Mucosa of rectum (tissue), 2 donors: ENCODE results near the gene PARS2.

Experiments used
- H3K27ac ChIP-seq, 2 donors: one replicate each; pipeline ENCODE4 v1.7.0; 2013; ENCODE audit warnings: inconsistent platforms in 2 of 2, low read depth in 2 of 2, low read length in 2 of 2
- H3K27me3 ChIP-seq, 2 donors: one replicate each; pipeline ENCODE4 v1.7.0; 2013; ENCODE audit warnings: low read length in 2 of 2; ENCODE audit not compliant: control insufficient read depth in 2 of 2, insufficient read depth in 2 of 2
- H3K36me3 ChIP-seq, 2 donors: one replicate each; pipeline ENCODE4 v1.7.0; 2013; ENCODE audit warnings: low read length in 2 of 2; ENCODE audit not compliant: control insufficient read depth in 2 of 2, insufficient read depth in 2 of 2
- H3K4me1 ChIP-seq, 2 donors: one replicate each; pipeline ENCODE4 v1.7.0; 2013; ENCODE audit warnings: low read length in 2 of 2, mild to moderate bottlenecking in 1 of 2; ENCODE audit not compliant: control insufficient read depth in 2 of 2, insufficient read depth in 2 of 2
- H3K4me3 ChIP-seq, 2 donors: one replicate each; pipeline ENCODE4 v1.7.0; 2013; ENCODE audit warnings: low read length in 2 of 2
- H3K9ac ChIP-seq, 2 donors: one replicate each; pipeline ENCODE4 v1.7.0; 2013; ENCODE audit warnings: low read length in 2 of 2, low read depth in 1 of 2, mild to moderate bottlenecking in 1 of 2
- H3K9me3 ChIP-seq, 2 donors: one replicate each; pipeline ENCODE4 v1.7.0; 2013; ENCODE audit warnings: low read length in 2 of 2; ENCODE audit not compliant: control insufficient read depth in 2 of 2
- donor health status: healthy.
- donor health status: Normal muscosa, but diverticular disease.

The PARS2 gene

DNA sequence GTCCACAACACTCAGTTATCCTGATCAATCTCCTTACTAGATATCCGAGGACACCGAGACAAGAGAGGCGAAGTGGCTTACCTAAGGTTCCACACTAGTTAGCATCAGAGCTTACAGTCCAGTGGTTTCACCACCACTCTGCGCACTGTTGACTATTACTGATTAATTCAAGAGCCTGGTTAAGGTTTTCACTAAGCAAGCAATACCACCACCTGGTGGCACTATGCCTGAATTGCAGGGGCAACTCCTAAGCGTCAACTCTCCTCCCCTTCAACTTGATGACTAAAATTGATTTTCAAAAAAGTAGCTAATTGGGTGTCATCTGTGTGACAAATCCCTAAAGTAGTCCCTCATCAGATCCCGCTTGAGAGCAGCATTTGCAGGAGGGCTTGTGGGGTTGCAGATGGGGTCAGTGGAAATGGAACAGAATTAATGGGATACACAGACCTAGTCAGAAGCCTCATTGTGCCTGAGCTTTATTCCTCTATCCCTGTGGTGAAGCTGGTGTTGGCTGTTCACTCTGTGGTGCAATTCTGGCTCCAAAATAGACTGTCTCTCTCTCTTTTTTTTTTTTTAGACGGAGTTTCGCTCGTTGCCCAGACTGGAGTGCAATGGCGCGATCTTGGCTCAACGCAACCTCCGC lies 27.7 kb upstream of the PARS2 start:
- Histone ChIP-seq H3K27me3 (no peaks in the 10 kb centered on the region), H3K9me3 (peaks cover 0 to 3% of the 10 kb centered on the region in 2 donors), H3K27ac (no peak overlapping the region), H3K36me3 (peaks cover 24 to 36% of the 10 kb centered on the region in 2 donors), H3K4me3 (no peak overlapping the region), H3K4me1 (peaks cover 40 to 41% of the 10 kb centered on the region in 2 donors), H3K9ac (no peak overlapping the region)

DNA sequence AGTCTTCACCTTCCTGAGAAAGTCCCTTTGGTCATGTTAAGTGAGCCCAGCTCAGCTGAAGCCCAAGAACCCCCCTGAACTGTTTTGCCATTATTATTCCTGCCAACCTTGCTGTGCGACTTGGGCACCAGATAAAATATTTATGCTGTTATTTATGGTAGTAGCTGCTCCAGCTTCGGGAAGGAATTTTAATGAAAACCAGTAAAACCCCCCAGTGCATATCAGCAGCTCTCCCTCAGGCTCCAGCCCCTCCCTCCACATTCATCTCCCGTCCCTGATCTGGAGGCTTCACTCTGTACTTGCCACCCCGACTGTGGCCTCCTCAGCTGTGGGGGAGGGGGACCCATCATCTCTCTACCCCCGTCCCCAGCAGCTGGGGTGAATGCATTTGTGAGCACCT lies 24.1 kb upstream of the PARS2 start:
- Histone ChIP-seq H3K9me3 (peaks cover 0 to 3% of the 10 kb centered on the region in 2 donors), H3K4me3 (no peak overlapping the region), H3K27ac (no peak overlapping the region), H3K27me3 (no peaks in the 10 kb centered on the region), H3K9ac (no peak overlapping the region), H3K4me1 (peaks cover 8% of the 10 kb centered on the region in 2 donors), H3K36me3 (peaks cover 33 to 55% of the 10 kb centered on the region in 2 donors)

DNA sequence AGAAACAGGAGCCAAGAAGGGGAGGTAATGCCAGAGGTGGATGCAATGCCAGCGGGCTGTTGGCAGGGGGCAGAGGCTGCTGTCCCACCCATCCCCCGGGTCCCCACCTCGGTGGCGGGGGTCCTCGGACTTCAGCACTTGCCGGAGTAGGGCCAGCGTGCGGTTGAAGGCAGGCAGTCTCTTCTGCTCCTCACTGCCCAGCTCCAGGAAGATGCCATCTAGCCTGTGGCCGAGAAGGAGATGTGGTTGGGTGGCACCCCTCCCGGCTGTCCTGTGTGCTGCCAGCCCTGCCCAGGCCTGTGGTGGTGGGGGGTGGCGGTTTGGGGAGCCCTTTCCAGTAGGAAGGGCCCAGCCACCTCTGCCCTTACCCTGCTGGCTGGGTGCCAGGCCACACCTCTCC lies 23.3 kb upstream of the PARS2 start:
- no peak overlapping the region for H3K27ac ChIP-seq
- H3K36me3 ChIP-seq: peaks cover 33 to 54% of the 10 kb centered on the region in 2 donors
- H3K9me3 ChIP-seq: peaks cover 0 to 3% of the 10 kb centered on the region in 2 donors
- no peaks in the 10 kb centered on the region for H3K27me3 ChIP-seq
- H3K4me3 ChIP-seq: no peak overlapping the region
- no peaks in the 10 kb centered on the region for H3K4me1 ChIP-seq
- no peak overlapping the region for H3K9ac ChIP-seq

DNA sequence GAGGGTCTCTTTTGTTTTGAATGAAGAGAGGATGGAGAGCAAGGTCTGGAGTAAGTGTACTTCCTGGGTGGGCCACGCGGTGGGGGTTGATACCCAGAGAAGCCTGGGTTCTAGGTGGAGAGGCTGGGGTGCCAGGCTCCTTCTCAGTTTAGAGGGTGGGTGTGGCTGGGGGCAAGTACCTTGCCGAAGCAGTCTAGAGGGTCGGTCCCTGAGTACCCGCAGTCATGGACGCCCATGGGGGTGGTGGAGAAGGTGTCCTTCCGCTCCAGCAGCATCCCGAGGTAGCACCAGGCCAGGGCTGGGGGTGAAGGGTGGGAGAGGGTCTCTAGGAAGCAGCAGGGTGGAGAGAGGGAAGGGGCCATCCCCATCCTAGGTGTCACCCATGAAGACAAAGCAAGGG lies 22.5 kb upstream of the PARS2 start:
- Histone ChIP-seq H3K27me3 (no peaks in the 10 kb centered on the region), H3K36me3 (peaks cover 42 to 60% of the 10 kb centered on the region in 2 donors), H3K4me1 (no peaks in the 10 kb centered on the region), H3K9me3 (peaks cover 0 to 2% of the 10 kb centered on the region in 2 donors), H3K4me3 (no peak overlapping the region), H3K9ac (no peak overlapping the region), H3K27ac (no peak overlapping the region)

DNA sequence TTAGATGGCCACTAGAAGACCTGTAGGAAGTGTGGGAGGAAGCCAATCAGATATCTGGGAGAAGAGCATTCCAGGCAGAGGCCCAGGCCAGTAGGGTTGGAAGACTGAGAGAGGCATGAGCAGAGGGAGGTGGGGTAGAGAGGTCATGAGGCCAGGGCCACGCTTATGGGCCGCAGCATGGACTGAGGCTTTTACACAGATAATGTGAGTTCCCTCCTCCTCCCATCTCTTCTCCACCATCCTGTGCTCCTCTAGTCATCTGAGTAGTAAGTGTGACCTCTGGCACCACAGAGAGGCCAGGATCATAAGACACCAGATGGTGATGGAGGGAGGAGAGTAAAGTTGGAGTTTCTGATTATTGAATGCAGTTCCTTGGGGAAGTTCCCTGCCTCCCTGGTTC lies 19.7 kb upstream of the PARS2 start:
- Histone ChIP-seq H3K4me1 (no peaks in the 10 kb centered on the region), H3K4me3 (no peak overlapping the region), H3K27ac (no peak overlapping the region), H3K36me3 (peaks cover 37 to 45% of the 10 kb centered on the region in 2 donors), H3K9ac (no peak overlapping the region), H3K27me3 (no peaks in the 10 kb centered on the region), H3K9me3 (no peaks in the 10 kb centered on the region)

DNA sequence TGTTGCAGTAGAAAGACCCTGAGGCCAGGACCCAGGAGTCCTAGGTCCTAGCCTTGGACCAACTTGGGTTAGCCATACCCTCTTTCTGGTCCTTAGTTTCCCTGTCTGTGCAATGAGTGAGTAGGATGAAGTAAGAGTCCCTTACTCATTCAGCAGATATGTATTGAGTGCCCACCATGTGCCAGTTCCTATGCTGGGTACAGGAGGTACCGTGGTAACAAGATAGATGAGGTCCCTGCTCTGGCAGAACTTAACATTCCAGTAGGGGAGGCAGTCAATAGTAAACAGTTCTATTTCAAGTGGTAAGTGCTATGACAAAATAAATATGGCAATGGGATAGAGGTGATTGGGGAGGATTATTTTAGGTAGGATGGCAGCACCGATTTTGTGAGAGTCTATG lies 18.3 kb upstream of the PARS2 start:
- H3K36me3 ChIP-seq: peaks cover 35 to 39% of the 10 kb centered on the region in 2 donors
- H3K4me3 ChIP-seq: no peak overlapping the region
- no peaks in the 10 kb centered on the region for H3K4me1 ChIP-seq
- no peak overlapping the region for H3K27ac ChIP-seq
- no peaks in the 10 kb centered on the region for H3K9me3 ChIP-seq
- H3K9ac ChIP-seq: no peak overlapping the region
- H3K27me3 ChIP-seq: no peaks in the 10 kb centered on the region

DNA sequence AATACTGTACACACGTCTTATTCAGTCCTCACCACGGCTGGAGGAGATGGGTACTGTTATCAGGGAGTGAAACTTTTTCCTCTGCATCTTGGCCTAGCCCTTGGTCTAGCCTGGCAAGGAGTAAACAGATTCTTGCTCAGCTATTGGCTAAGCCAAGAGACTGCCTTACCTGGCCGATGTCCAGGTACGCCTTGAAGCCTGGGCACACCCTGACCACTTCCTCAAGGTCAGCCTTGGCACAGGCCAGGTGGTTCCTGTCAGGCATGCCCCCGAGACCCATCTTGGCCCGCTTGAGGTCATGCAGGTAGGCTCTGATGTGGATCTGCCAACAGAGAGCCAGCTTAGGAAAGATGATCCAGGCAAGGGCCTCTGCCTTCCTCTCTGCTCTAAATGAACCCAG lies 17.8 kb upstream of the PARS2 start:
- H3K9me3 ChIP-seq: no peaks in the 10 kb centered on the region
- peaks cover under 1 to 2% of the 10 kb centered on the region in 2 donors for H3K4me1 ChIP-seq
- H3K27me3 ChIP-seq: no peaks in the 10 kb centered on the region
- no peak overlapping the region for H3K4me3 ChIP-seq
- peaks cover 31 to 36% of the 10 kb centered on the region in 2 donors for H3K36me3 ChIP-seq
- H3K27ac ChIP-seq: no peak overlapping the region
- H3K9ac ChIP-seq: no peak overlapping the region

DNA sequence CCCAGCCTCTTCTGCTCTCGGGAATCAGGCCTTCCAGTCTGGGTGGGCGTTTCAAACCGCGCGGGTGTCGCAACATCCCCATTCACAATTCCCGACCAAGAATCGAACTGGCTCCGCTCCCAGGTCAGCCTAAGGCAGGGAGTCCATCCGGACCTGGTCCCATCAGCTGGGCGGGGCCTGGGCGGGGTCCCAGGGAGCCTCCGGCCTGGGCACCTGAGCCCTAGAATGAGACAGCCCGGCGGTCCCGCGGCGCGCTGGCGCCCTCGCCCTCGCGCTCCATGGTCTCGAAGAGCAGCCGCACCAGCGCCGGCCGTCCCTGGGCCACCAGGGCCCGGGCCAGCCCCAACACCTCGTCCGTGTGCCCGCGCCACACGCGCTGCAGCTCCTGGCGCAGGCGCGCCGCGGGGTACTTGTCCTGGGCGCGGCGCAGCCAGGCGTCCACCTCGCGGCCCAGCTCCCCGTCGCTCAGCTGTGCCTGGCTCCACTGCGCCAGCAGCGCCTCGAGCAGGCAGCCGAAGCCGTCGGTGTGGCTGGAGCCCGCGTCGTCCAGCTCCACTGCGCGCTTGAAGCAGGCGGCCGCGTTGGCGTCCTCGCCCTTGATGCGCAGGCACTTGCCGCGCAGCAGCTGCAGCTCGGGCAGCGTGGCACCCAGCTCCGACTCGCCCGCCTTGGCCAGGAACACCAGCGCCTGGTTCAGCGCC lies 16.9 kb upstream of the PARS2 start:
- no peaks in the 10 kb centered on the region for H3K27me3 ChIP-seq
- peaks cover 27 to 28% of the 10 kb centered on the region in 2 donors for H3K36me3 ChIP-seq
- H3K4me3 ChIP-seq: no peak overlapping the region
- peaks cover 10 to 12% of the 10 kb centered on the region in 2 donors for H3K4me1 ChIP-seq
- no peak overlapping the region for H3K27ac ChIP-seq
- no peaks in the 10 kb centered on the region for H3K9me3 ChIP-seq
- no peak overlapping the region for H3K9ac ChIP-seq

DNA sequence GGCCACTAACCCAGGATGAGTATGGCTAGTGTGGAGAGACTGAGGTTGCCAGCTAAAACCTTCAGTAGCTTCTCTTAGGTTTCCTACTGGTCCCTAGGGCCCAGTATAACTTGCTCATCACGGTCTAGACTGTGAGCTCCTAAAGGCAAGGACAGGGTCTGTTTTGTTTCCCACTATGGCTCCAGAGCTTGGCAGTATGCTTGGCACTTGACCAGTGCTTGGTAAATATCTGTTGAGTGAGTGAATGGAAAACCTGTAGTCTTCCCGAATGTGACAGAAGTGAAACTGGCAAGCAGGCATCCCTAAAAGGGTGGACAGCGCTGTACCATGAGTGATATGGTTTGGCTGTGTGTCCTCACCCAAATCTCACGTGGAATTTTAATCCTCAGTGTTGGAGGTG lies 13.1 kb upstream of the PARS2 start:
- no peak overlapping the region for H3K27ac ChIP-seq
- peaks cover 13 to 14% of the 10 kb centered on the region in 2 donors for H3K4me1 ChIP-seq
- no peak overlapping the region for H3K4me3 ChIP-seq
- H3K9ac ChIP-seq: no peak overlapping the region
- H3K36me3 ChIP-seq: peaks cover 9 to 15% of the 10 kb centered on the region in 2 donors
- H3K27me3 ChIP-seq: no peaks in the 10 kb centered on the region
- H3K9me3 ChIP-seq: no peaks in the 10 kb centered on the region

DNA sequence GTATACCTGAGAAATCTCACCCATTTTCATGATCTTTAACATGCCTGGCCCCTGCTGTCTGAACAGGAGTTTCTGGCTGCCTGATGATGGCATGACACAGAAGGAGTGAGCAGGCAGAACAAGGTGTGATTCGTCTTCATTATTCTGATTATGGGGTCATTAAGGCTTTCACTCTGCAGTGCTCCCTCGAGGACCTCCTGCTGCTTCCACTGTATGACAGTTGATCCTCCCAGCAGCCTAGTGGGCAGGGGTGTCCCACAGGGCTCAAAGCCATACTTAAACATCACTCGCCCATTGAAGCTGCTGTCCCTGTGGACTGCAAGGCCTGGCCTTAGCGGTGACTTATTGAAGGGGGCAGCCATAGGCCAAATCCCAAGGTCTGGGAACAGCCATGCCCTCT lies 12.7 kb upstream of the PARS2 start:
- Histone ChIP-seq H3K9ac (no peak overlapping the region), H3K27ac (peak overlapping the region in 1 of 2 donors; percentile 35), H3K4me3 (no peak overlapping the region), H3K9me3 (no peaks in the 10 kb centered on the region), H3K36me3 (peaks cover 4 to 11% of the 10 kb centered on the region in 2 donors), H3K27me3 (no peaks in the 10 kb centered on the region), H3K4me1 (peaks cover 13 to 14% of the 10 kb centered on the region in 2 donors)
